Activated CD4-positive, alpha-beta T cell treated with anti-CD3 and anti-CD28 coated beads, Interleukin-2, amount 10 ng/mL, durations not matched to agents 7 days and 5 days (primary cell): ENCODE measurements around the gene FAM222B. TPM values are rescaled to one million over a fixed set of nuclear protein-coding genes. Genes with fewer than 3 reads are reported as not detected.
"Not testable (repeated sequence)": the region's sequence is repeated elsewhere in the genome, so short reads cannot be mapped to it uniquely, and the experiment has no call there.

ENCODE experiments used
- CTCF ChIA-PET: fragments of 350-600 bp; sonication (Branson Sonifier 250); formaldehyde crosslinking; loops from one replicate; lab custom pipeline; 2021; ENCODE audit warnings: antibody characterized with exemption; lab: Charles Lee
- POLR2A ChIA-PET: fragments of 350-600 bp; sonication (Branson Sonifier 250); formaldehyde crosslinking; loops from one replicate; lab custom pipeline; 2021; ENCODE audit warnings: antibody characterized with exemption; lab: Charles Lee
- DNase-seq: peaks from one replicate; pipeline ENCODE4 v3.0.0-alpha.2; 2020
- H3K27ac Mint-ChIP-seq: one replicate; pipeline ENCODE4 v1.8.0; 2021; ENCODE audit warnings: mild to moderate bottlenecking, moderate library complexity, mixed read lengths
- H3K27me3 Mint-ChIP-seq: one replicate; pipeline ENCODE4 v1.8.0; 2021; ENCODE audit warnings: mixed read lengths
- H3K36me3 Mint-ChIP-seq: one replicate; pipeline ENCODE4 v1.8.0; 2021; ENCODE audit warnings: low read depth, mixed read lengths
- H3K4me1 Mint-ChIP-seq: one replicate; pipeline ENCODE4 v1.8.0; 2021; ENCODE audit warnings: mixed read lengths
- H3K4me3 Mint-ChIP-seq: one replicate; pipeline ENCODE4 v1.8.0; 2021; ENCODE audit warnings: mild to moderate bottlenecking, moderate library complexity, mixed read lengths
- H3K9me3 Mint-ChIP-seq: one replicate; pipeline ENCODE4 v1.8.0; 2021; ENCODE audit warnings: mixed read lengths
- total RNA-seq, 2 experiments: library from RNA; stranded (reverse); gene quantifications; one replicate each; pipeline ENCODE4 v1.2.3, GENCODE V29; 2021

Gene FAM222B
- total RNA-seq, 2 experiments from 2014 or later: 15.7 to 17.9 TPM

- H3K9me3 Mint-ChIP-seq: no peaks in the 10 kb centered on the region
- H3K4me1 Mint-ChIP-seq: peaks cover 4% of the 10 kb centered on the region
- no peak for DNase-seq
- H3K27ac Mint-ChIP-seq: no peak overlapping the region
- peaks cover 19% of the 10 kb centered on the region for H3K36me3 Mint-ChIP-seq
- ChIA-PET POLR2A (interaction anchor here (0.6 kb wide), 1 partner anchor 268 kb away, joined by 4 read pairs; no protein-coding TSS in a partner anchor), CTCF (no interaction called here)
- no peaks in the 10 kb centered on the region for H3K27me3 Mint-ChIP-seq
- no peak overlapping the region for H3K4me3 Mint-ChIP-seq
These were observed 14.9 kb downstream of the FAM222B start for GRCh38 chr17:28827672-28828071.

GRCh38 chr17:28819582-28819981 lies 23.0 kb downstream of the FAM222B start:
- ChIA-PET CTCF (interaction anchor here (0.9 to 1.0 kb wide), 2 partner anchors 12 to 30 kb away, joined by 3 to 4 read pairs; no protein-coding TSS in a partner anchor), POLR2A (no interaction called here)
- no peaks in the 10 kb centered on the region for H3K27me3 Mint-ChIP-seq
- H3K4me3 Mint-ChIP-seq: no peak overlapping the region
- H3K36me3 Mint-ChIP-seq: peaks cover 3% of the 10 kb centered on the region
- no peak for DNase-seq
- no peak overlapping the region for H3K27ac Mint-ChIP-seq
- no peaks in the 10 kb centered on the region for H3K9me3 Mint-ChIP-seq
- H3K4me1 Mint-ChIP-seq: peaks cover 10% of the 10 kb centered on the region

- Mint-ChIP-seq H3K36me3 (no peaks in the 10 kb centered on the region), H3K27me3 (no peaks in the 10 kb centered on the region), H3K4me1 (peaks cover 10% of the 10 kb centered on the region), H3K27ac (no peak overlapping the region), H3K4me3 (no peak overlapping the region), H3K9me3 (no peaks in the 10 kb centered on the region)
- CTCF ChIA-PET: interaction anchor here (0.6 to 1.0 kb wide), 4 partner anchors 11 to 604 kb away, joined by 3 to 5 read pairs (median 4); no protein-coding TSS in a partner anchor
- no peak for DNase-seq
- POLR2A ChIA-PET: no interaction called here
These were observed 23.8 kb downstream of the FAM222B start for GRCh38 chr17:28818819-28819221.

GRCh38 chr17:28816540-28816939 lies 26.1 kb downstream of the FAM222B start:
- Mint-ChIP-seq H3K4me3 (no peak overlapping the region), H3K4me1 (peaks cover 18% of the 10 kb centered on the region), H3K9me3 (no peaks in the 10 kb centered on the region), H3K27me3 (no peaks in the 10 kb centered on the region), H3K36me3 (no peaks in the 10 kb centered on the region), H3K27ac (no peak overlapping the region)
- no peak for DNase-seq
- ChIA-PET CTCF (no interaction called here), POLR2A (no interaction called here)

GRCh38 chr17:28812748-28813377 lies 29.7 kb downstream of the FAM222B start:
- peak overlapping the region; percentile 83 for H3K4me3 Mint-ChIP-seq
- ChIA-PET CTCF (interaction anchor here (0.5 to 1.0 kb wide), 2 partner anchors 12 to 52 kb away, joined by 4 read pairs; no protein-coding TSS in a partner anchor), POLR2A (interaction anchor here (0.6 kb wide), 1 partner anchor 53 kb away, joined by 5 read pairs; no protein-coding TSS in a partner anchor)
- peaks cover 2% of the 10 kb centered on the region for H3K36me3 Mint-ChIP-seq
- H3K27me3 Mint-ChIP-seq: no peaks in the 10 kb centered on the region
- no peak for DNase-seq
- peak overlapping the region; percentile 89 for H3K27ac Mint-ChIP-seq
- H3K9me3 Mint-ChIP-seq: no peaks in the 10 kb centered on the region
- peaks cover 36% of the 10 kb centered on the region for H3K4me1 Mint-ChIP-seq

GRCh38 chr17:28812091-28812747 lies 30.4 kb downstream of the FAM222B start:
- peak; percentile 97 for DNase-seq
- H3K4me1 Mint-ChIP-seq: peaks cover 40% of the 10 kb centered on the region
- POLR2A ChIA-PET: interaction anchor here (0.8 kb wide), 1 partner anchor 150 kb away, joined by 4 read pairs; the partner anchor contains the start of genes SDF2 and SUPT6H
- H3K36me3 Mint-ChIP-seq: peaks cover 2% of the 10 kb centered on the region
- H3K4me3 Mint-ChIP-seq: peak overlapping the region; percentile 83
- no peaks in the 10 kb centered on the region for H3K9me3 Mint-ChIP-seq
- H3K27me3 Mint-ChIP-seq: no peaks in the 10 kb centered on the region
- CTCF ChIA-PET: interaction anchor here (0.5 to 1.0 kb wide), 4 partner anchors 12 to 53 kb away, joined by 3 to 4 read pairs (median 4); no protein-coding TSS in a partner anchor
- peak overlapping the region; percentile 89 for H3K27ac Mint-ChIP-seq

- ChIA-PET POLR2A (interaction anchor here (0.8 kb wide), 1 partner anchor 150 kb away, joined by 4 read pairs; the partner anchor contains the start of genes SDF2 and SUPT6H), CTCF (interaction anchor here (0.8 to 1.0 kb wide), 3 partner anchors 11 to 36 kb away, joined by 3 to 4 read pairs (median 3); no protein-coding TSS in a partner anchor)
- Mint-ChIP-seq H3K27me3 (no peaks in the 10 kb centered on the region), H3K36me3 (peaks cover 2% of the 10 kb centered on the region), H3K9me3 (no peaks in the 10 kb centered on the region), H3K27ac (peak overlapping the region; percentile 47), H3K4me1 (peaks cover 39% of the 10 kb centered on the region), H3K4me3 (peak overlapping the region; percentile 83)
- peak; percentile 14 for DNase-seq
These were observed 30.9 kb downstream of the FAM222B start for GRCh38 chr17:28811651-28812090.

- no peaks in the 10 kb centered on the region for H3K27me3 Mint-ChIP-seq
- ChIA-PET POLR2A (interaction anchor here (0.6 kb wide), 1 partner anchor 15 kb away, joined by 3 read pairs; no protein-coding TSS in a partner anchor), CTCF (interaction anchor here (0.8 to 1.5 kb wide), 4 partner anchors 9 to 83 kb away, joined by 3 to 6 read pairs (median 3); no protein-coding TSS in a partner anchor)
- no peaks in the 10 kb centered on the region for H3K9me3 Mint-ChIP-seq
- DNase-seq: no peak
- peaks cover 38% of the 10 kb centered on the region for H3K4me1 Mint-ChIP-seq
- H3K36me3 Mint-ChIP-seq: peaks cover 8% of the 10 kb centered on the region
- no peak overlapping the region for H3K4me3 Mint-ChIP-seq
- H3K27ac Mint-ChIP-seq: peak overlapping the region; percentile 9
These were observed 32.2 kb downstream of the FAM222B start for GRCh38 chr17:28810437-28810836.

GRCh38 chr17:28807925-28808634 lies 34.5 kb downstream of the FAM222B start:
- H3K4me1 Mint-ChIP-seq: peaks cover 35% of the 10 kb centered on the region
- POLR2A ChIA-PET: interaction anchor here (0.6 kb wide), 1 partner anchor 59 kb away, joined by 4 read pairs; no protein-coding TSS in a partner anchor
- no peak overlapping the region for H3K4me3 Mint-ChIP-seq
- H3K27ac Mint-ChIP-seq: no peak overlapping the region
- no peaks in the 10 kb centered on the region for H3K27me3 Mint-ChIP-seq
- DNase-seq: no peak
- CTCF ChIA-PET: interaction anchor here (0.6 to 0.8 kb wide), 3 partner anchors 11 to 87 kb away, joined by 3 read pairs; no protein-coding TSS in a partner anchor
- H3K9me3 Mint-ChIP-seq: no peaks in the 10 kb centered on the region
- H3K36me3 Mint-ChIP-seq: peaks cover 12% of the 10 kb centered on the region

GRCh38 chr17:28796062-28796461 lies 46.5 kb downstream of the FAM222B start:
- H3K36me3 Mint-ChIP-seq: no peaks in the 10 kb centered on the region
- H3K4me3 Mint-ChIP-seq: no peak overlapping the region
- no peak for DNase-seq
- H3K4me1 Mint-ChIP-seq: peaks cover 10% of the 10 kb centered on the region
- no peak overlapping the region for H3K27ac Mint-ChIP-seq
- no peaks in the 10 kb centered on the region for H3K27me3 Mint-ChIP-seq
- CTCF ChIA-PET: no interaction called here
- H3K9me3 Mint-ChIP-seq: no peaks in the 10 kb centered on the region
- POLR2A ChIA-PET: no interaction called here

GRCh38 chr17:28794846-28795441 lies 47.6 kb downstream of the FAM222B start:
- CTCF ChIA-PET: interaction anchor here (0.6 kb wide), 1 partner anchor 19 kb away, joined by 3 read pairs; no protein-coding TSS in a partner anchor
- POLR2A ChIA-PET: interaction anchor here (0.7 kb wide), 1 partner anchor 16 kb away, joined by 3 read pairs; no protein-coding TSS in a partner anchor
- not testable (repeated sequence) for H3K27ac Mint-ChIP-seq

More at GRCh38 chr17:28794846-28795441, 47.6 kb downstream of the FAM222B start:
- not testable (repeated sequence) for H3K9me3 Mint-ChIP-seq, H3K27me3 Mint-ChIP-seq, DNase-seq, H3K36me3 Mint-ChIP-seq, H3K4me3 Mint-ChIP-seq
- H3K4me1 Mint-ChIP-seq: peaks cover 15% of the 10 kb centered on the region
